HUES6 (cell line): ENCODE results near the gene PASD1.
"Not testable (repeated sequence)": the region's sequence is repeated elsewhere in the genome, so short reads cannot be mapped to it uniquely, and the experiment has no call there.

ENCODE experiments used
- H3K27ac ChIP-seq: 2 replicates; pipeline ENCODE4 v1.7.0; 2013; ENCODE audit warnings: low read depth, mild to moderate bottlenecking, low read length, inconsistent platforms
- H3K27me3 ChIP-seq: 2 replicates; pipeline ENCODE4 v1.6.1; 2013; ENCODE audit warnings: low read length; ENCODE audit not compliant: control insufficient read depth, insufficient read depth
- H3K36me3 ChIP-seq: 2 replicates; pipeline ENCODE4 v1.6.1; 2013; ENCODE audit warnings: low read length; ENCODE audit not compliant: control insufficient read depth, insufficient read depth
- H3K4me1 ChIP-seq: 2 replicates; pipeline ENCODE4 v1.6.1; 2013; ENCODE audit warnings: low read length; ENCODE audit not compliant: control insufficient read depth, insufficient read depth
- H3K4me3 ChIP-seq: 2 replicates; pipeline ENCODE4 v1.5.1; 2013; ENCODE audit warnings: low read depth, low read length
- H3K9ac ChIP-seq: one replicate; pipeline ENCODE4 v1.6.1; 2013; ENCODE audit warnings: mild to moderate bottlenecking, low read length
- H3K9me3 ChIP-seq: 2 replicates; pipeline ENCODE4 v1.6.1; 2013; ENCODE audit warnings: low read depth, low read length; ENCODE audit not compliant: control insufficient read depth, insufficient read depth

The PASD1 gene

DNA sequence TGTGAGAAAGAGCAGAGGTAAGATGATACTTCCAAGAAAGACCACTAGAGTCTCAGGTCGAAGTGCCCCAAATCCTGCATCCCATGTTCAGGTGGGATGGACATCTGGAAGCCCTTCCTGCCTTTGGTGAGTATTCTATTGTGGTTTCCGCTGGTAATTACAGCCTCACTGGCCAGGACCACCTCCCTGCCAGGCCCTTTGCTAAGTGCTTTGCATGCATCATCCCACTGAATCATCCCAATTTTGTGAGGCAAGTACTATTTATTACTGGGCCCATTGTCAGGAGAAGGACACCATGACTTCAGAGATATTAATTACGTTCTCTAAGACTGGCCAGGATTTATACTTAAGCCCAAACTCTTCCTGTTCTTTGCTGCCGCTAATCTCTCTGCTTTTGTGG is 10.7 kb upstream of the PASD1 start:
- no peaks in the 10 kb centered on the region for H3K4me1 ChIP-seq
- no peak overlapping the region for H3K27ac ChIP-seq
- no peaks in the 10 kb centered on the region for H3K36me3 ChIP-seq
- H3K9me3 ChIP-seq: peaks cover 22% of the 10 kb centered on the region
- H3K4me3 ChIP-seq: no peak overlapping the region
- H3K9ac ChIP-seq: no peak overlapping the region
- H3K27me3 ChIP-seq: no peaks in the 10 kb centered on the region

DNA sequence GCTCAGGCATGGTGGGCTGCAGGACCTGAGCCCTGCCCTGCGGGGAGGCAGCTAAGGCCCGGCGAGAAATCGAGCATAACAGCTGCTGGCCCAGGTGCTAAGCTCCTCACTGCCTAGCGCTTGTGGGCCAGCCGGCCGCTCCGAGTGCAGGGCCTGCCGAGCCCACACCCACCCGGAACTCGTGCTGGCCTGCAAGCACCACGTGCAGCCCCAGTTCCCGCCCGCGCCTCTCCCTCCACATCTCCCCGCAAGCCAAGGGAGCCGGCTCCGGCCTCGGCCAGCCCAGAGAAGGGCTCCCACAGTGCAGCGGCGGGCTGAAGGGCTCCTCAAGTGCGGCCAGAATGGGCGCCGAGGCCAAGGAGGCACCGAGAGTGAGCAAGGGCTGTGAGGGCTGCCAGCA is 8.2 kb upstream of the PASD1 start:
- not testable (repeated sequence) for H3K36me3 ChIP-seq, H3K27ac ChIP-seq, H3K9ac ChIP-seq, H3K4me1 ChIP-seq, H3K27me3 ChIP-seq, H3K4me3 ChIP-seq
- peaks cover 22% of the 10 kb centered on the region for H3K9me3 ChIP-seq

GRCh38 chrX:151562485-151562884 is 990 bp upstream of the PASD1 start:
- H3K27ac ChIP-seq, H3K4me3 ChIP-seq, H3K36me3 ChIP-seq, H3K27me3 ChIP-seq, H3K4me1 ChIP-seq, H3K9ac ChIP-seq: not testable (repeated sequence)
- peaks cover 12% of the 10 kb centered on the region; the same call in 1 of the 2 replicates for H3K9me3 ChIP-seq

DNA sequence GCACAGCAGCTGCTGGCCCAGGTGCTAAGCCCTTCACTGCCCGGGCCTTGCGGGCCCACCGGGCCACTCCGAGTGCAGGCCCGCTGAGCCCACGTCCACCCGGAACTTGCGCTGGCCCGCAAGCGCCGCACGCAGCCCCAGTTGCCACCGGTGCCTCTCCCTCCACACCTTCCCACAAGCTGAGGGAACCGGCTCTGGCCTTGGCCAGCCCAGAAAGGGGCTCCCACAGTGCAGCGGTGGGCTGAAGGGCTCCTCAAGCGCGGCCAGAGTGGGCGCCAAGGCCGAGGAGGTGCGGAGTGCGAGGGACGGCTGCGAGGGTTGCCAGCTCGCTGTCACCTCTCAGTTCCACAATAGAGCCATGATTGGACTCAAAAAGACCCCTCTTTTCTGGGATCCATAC is 472 bp upstream of the PASD1 start:
- H3K9ac ChIP-seq, H3K27me3 ChIP-seq, H3K36me3 ChIP-seq, H3K27ac ChIP-seq, H3K4me3 ChIP-seq, H3K4me1 ChIP-seq: not testable (repeated sequence)
- peaks cover 12% of the 10 kb centered on the region; the same call in 1 of the 2 replicates for H3K9me3 ChIP-seq

DNA sequence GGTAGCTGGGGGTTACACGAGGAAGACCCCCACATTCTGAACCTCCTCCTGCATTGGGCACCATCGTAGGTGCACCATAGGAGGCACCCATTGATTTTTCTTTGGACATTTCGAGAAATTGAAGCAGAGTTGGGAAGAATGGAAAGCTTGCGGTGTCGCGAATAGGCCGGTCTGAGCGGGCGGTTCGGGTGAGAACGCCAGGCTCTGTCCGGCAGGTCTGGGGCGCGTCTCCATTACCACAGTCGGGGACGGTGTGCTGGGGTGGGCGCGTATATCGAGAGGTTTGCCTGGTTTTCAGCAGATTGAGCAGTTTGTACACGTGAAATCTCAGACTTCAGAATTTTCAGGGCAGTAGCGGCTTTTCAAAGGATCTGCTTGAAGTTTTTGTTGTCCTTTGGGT is 560 bp downstream of the PASD1 start:
- Histone ChIP-seq H3K36me3 (no peaks in the 10 kb centered on the region), H3K4me3 (no peak overlapping the region)

GRCh38 chrX:151566872-151567271 is 3.4 kb downstream of the PASD1 start:
- peaks cover 12% of the 10 kb centered on the region; the same call in 1 of the 2 replicates for H3K9me3 ChIP-seq
- not testable (repeated sequence) for H3K27ac ChIP-seq, H3K4me3 ChIP-seq, H3K4me1 ChIP-seq, H3K9ac ChIP-seq, H3K27me3 ChIP-seq, H3K36me3 ChIP-seq

More for the DNA sequence above, 560 bp downstream of the PASD1 start:
- Histone ChIP-seq H3K27ac (no peak overlapping the region), H3K9ac (no peak overlapping the region), H3K9me3 (peaks cover 12% of the 10 kb centered on the region; the same call in 1 of the 2 replicates), H3K27me3 (no peaks in the 10 kb centered on the region), H3K4me1 (no peaks in the 10 kb centered on the region)

DNA sequence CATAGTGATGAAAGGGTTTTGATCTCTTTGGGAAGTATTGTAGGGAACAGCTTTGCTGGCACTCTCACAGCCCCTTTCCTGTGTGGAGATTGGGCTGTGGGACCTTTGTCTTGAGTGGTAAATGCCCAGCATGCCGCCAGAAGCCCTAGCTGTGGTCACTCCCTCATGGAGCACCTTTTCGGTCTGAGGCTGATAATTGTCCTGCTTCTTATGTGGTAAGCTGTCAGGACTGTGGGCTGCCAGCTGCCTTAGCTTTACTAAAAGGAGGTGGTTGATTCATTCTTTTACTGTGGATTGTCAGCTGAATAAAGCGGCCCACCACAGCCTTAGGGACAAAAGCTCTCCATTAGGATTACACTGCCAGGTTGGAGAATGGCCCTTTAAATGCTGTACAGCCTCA is 7.1 kb downstream of the PASD1 start:
- H3K4me1 ChIP-seq: no peaks in the 10 kb centered on the region
- H3K9me3 ChIP-seq: no peaks in the 10 kb centered on the region; the same call in 1 of the 2 replicates
- no peak overlapping the region for H3K4me3 ChIP-seq
- no peaks in the 10 kb centered on the region for H3K36me3 ChIP-seq
- H3K27ac ChIP-seq: no peak overlapping the region
- H3K27me3 ChIP-seq: peaks cover 6% of the 10 kb centered on the region; the same call in 1 of the 2 replicates
- no peak overlapping the region for H3K9ac ChIP-seq

- not testable (repeated sequence) for H3K27me3 ChIP-seq, H3K9ac ChIP-seq, H3K9me3 ChIP-seq, H3K4me3 ChIP-seq, H3K27ac ChIP-seq, H3K36me3 ChIP-seq, H3K4me1 ChIP-seq
These were observed 29.9 kb downstream of the PASD1 start for GRCh38 chrX:151593384-151593783.

DNA sequence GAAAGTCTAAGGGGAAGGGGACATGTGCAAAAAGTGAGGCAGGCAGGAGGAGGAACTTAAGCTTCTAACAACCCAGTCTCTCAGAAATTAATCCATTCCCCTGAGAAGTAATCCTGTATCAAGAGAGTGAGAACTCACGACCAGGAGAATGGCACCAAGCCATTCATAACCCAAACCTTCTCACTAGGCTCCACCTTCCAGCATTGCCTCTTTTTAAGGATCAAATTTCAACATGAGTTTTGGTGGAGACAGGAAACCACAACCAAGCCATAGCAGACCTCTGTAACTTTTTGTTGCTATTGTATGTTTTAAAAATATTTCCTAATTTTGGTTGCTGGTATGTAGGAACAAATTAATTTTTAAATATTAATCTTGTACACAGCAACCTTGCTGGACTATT is 32.8 kb downstream of the PASD1 start:
- Histone ChIP-seq H3K4me1 (no peaks in the 10 kb centered on the region), H3K9me3 (peaks cover 9% of the 10 kb centered on the region), H3K27me3 (no peaks in the 10 kb centered on the region), H3K36me3 (no peaks in the 10 kb centered on the region), H3K9ac (no peak overlapping the region), H3K27ac (no peak overlapping the region), H3K4me3 (no peak overlapping the region)

DNA sequence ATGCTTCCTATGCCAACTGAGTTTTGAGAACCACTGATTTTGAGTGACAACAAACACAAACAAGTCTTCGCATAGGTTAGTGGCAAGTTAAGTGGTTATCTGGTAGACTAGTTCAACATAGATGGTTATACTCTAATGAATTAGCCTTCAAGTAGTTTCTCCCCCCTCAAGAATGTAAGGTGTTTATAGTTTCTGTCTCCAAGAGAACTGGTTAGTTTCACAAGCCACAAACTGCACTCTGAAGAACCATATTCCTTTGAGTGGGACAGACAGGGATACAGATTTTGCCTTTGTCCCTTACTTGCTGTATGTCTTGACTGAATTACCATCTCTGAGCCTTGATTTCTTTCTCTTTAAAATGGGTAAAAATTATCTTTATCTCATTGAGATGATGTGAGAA is 41.5 kb downstream of the PASD1 start:
- H3K9me3 ChIP-seq: peaks cover 13% of the 10 kb centered on the region
- H3K4me1 ChIP-seq: 0 out of 2 replicates have a peak, but pooled peaks cover 3% of the 10 kb centered on the region
- H3K27me3 ChIP-seq: peaks cover 6% of the 10 kb centered on the region; the same call in 1 of the 2 replicates
- H3K36me3 ChIP-seq: no peaks in the 10 kb centered on the region
- no peak overlapping the region for H3K27ac ChIP-seq
- H3K9ac ChIP-seq: no peak overlapping the region
- no peak overlapping the region for H3K4me3 ChIP-seq

DNA sequence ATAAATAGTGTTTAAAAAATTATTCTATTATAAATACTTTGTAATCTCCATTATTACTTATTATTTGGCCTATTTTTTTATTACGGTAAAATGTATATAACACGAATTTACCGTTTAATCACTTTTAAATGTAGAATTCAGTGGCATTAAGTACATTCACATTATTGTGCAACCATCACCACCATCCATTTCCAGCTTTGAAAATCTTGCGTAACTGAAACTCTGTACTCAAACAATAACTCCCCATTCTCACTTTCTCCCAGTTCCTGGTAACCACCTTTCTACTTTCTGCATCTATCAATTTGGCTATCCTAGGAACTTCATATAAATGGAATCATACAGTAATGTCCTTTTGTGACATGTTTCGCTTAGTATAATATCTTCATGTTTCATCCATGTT is 45.7 kb downstream of the PASD1 start:
- Histone ChIP-seq H3K27ac (no peak overlapping the region), H3K9ac (no peak overlapping the region), H3K27me3 (peaks cover 6% of the 10 kb centered on the region; the same call in 1 of the 2 replicates), H3K9me3 (no peaks in the 10 kb centered on the region; the same call in 1 of the 2 replicates), H3K4me3 (no peak overlapping the region), H3K36me3 (no peaks in the 10 kb centered on the region), H3K4me1 (0 out of 2 replicates have a peak, but pooled peaks cover 3% of the 10 kb centered on the region)

DNA sequence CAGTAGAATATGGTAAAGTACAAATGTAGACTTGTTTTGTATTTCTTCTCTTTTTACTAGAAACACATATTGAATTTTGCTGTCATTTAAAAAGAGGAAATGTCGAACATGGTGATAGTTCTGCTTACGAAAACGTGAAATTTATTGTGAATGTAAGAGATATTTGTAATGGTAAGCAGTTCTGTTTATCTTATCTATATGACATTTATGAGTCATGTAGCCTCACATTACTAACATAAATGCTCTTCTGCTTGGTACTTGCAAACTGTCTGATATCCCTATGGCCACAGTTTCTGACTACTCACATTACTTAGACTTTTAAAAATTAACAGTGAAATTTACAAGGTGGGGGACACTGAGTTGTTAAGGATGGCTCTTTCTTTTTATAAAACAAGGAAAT is 57.9 kb downstream of the PASD1 start:
- no peak overlapping the region for H3K4me3 ChIP-seq
- H3K27me3 ChIP-seq: peaks cover 11% of the 10 kb centered on the region; the same call in 1 of the 2 replicates
- H3K9ac ChIP-seq: no peak overlapping the region
- no peaks in the 10 kb centered on the region for H3K4me1 ChIP-seq
- no peaks in the 10 kb centered on the region for H3K36me3 ChIP-seq
- H3K9me3 ChIP-seq: no peaks in the 10 kb centered on the region; the same call in 1 of the 2 replicates
- no peak overlapping the region for H3K27ac ChIP-seq
